Loucy (cell line): ENCODE measurements around the gene LAMA4.

Experiments used
- H2AFZ ChIP-seq: fragments of 200-600 bp; sonication (generic); 2 replicates; pipeline ENCODE4 v1.6.0; 2016; ENCODE audit warnings: antibody characterized with exemption, mild to moderate bottlenecking, low read length, moderate library complexity
- H3F3A ChIP-seq: fragments of 200-600 bp; 2 replicates; pipeline ENCODE4 v1.6.0; 2016; ENCODE audit warnings: antibody characterized with exemption, low read depth, mild to moderate bottlenecking
- H3K27me3 ChIP-seq: fragments of 200-600 bp; sonication (generic); 2 replicates; pipeline ENCODE4 v1.6.1; 2014; ENCODE audit warnings: low read length, mild to moderate bottlenecking; ENCODE audit not compliant: insufficient read depth, poor library complexity, severe bottlenecking
- H3K36me3 ChIP-seq: fragments of 200-600 bp; sonication (generic); 2 replicates; pipeline ENCODE4 v1.6.1; 2016; ENCODE audit warnings: low read length; ENCODE audit not compliant: insufficient read depth
- H3K4me1 ChIP-seq: fragments of 200-600 bp; sonication (generic); 2 replicates; pipeline ENCODE4 v1.5.1; 2014; ENCODE audit warnings: low read length, mild to moderate bottlenecking; ENCODE audit not compliant: insufficient read depth, poor library complexity, severe bottlenecking
- H3K4me2 ChIP-seq: fragments of 200-600 bp; sonication (generic); 2 replicates; pipeline ENCODE4 v1.6.0; 2014; ENCODE audit warnings: antibody characterized with exemption, low read length, low read depth, mild to moderate bottlenecking; ENCODE audit not compliant: poor library complexity, severe bottlenecking
- H3K4me3 ChIP-seq: fragments of 200-600 bp; sonication (generic); 2 replicates; pipeline ENCODE4 v1.5.1; 2014; ENCODE audit warnings: low read length, mild to moderate bottlenecking, mixed read lengths; ENCODE audit not compliant: poor library complexity, severe bottlenecking
- H3K79me2 ChIP-seq: fragments of 200-600 bp; sonication (generic); 2 replicates; pipeline ENCODE4 v1.6.1; 2014; ENCODE audit warnings: low read length; ENCODE audit not compliant: insufficient read depth
- H3K9ac ChIP-seq: fragments of 200-600 bp; sonication (generic); 2 replicates; pipeline ENCODE4 v1.6.0; 2014; ENCODE audit warnings: mild to moderate bottlenecking, low read depth, low read length, moderate library complexity; ENCODE audit not compliant: poor library complexity, severe bottlenecking
- H3K9me2 ChIP-seq: fragments of 200-600 bp; sonication (generic); replicated peaks from 2 replicates; pipeline ENCODE4 v1.6.1; 2016; ENCODE audit warnings: low read depth, low read length, mixed read lengths
- H3K9me3 ChIP-seq: fragments of 200-600 bp; sonication (generic); 2 replicates; pipeline ENCODE4 v1.6.1; 2014; ENCODE audit warnings: mild to moderate bottlenecking, antibody characterized with exemption, low read length, low read depth; ENCODE audit not compliant: insufficient read depth
- H4K20me1 ChIP-seq: fragments of 200-600 bp; sonication (generic); 2 replicates; pipeline ENCODE4 v1.6.0; 2014; ENCODE audit warnings: antibody characterized with exemption, low read length, mild to moderate bottlenecking; ENCODE audit not compliant: insufficient read depth, poor library complexity, severe bottlenecking
- EZH2phosphoT487 ChIP-seq: fragments of 200-600 bp; IDR thresholded peaks from 2 replicates; pipeline ENCODE4 v1.6.1; 2018; ENCODE audit warnings: antibody characterized with exemption, mild to moderate bottlenecking, moderate library complexity, borderline replicate concordance
- TF ChIP-seq, protein P1 (sequence below): fragments of 200-600 bp; sonication (generic); conservative IDR thresholded peaks from 2 replicates; pipeline ENCODE4 v1.5.1; 2014; ENCODE audit warnings: mild to moderate bottlenecking, antibody characterized with exemption, low read length

Gene LAMA4

GRCh38 chr6:112235956-112236355, 18.4 kb downstream of the LAMA4 start:
- Histone ChIP-seq H3K4me2 (no peak overlapping the region), H3K9ac (no peak overlapping the region), H4K20me1 (no peaks in the 10 kb centered on the region), H3K4me1 (peaks cover 32% of the 10 kb centered on the region), H2AFZ (no peak overlapping the region), H3K9me2 (no peaks in the 10 kb centered on the region), H3K9me3 (no peaks in the 10 kb centered on the region), H3K4me3 (no peak overlapping the region), H3K27me3 (peaks cover 42% of the 10 kb centered on the region), H3K79me2 (no peaks in the 10 kb centered on the region), H3F3A (no peaks in the 10 kb centered on the region), H3K36me3 (no peaks in the 10 kb centered on the region)
- no peak for TF ChIP-seq EZH2phosphoT487
- TF ChIP-seq, protein P1, sequence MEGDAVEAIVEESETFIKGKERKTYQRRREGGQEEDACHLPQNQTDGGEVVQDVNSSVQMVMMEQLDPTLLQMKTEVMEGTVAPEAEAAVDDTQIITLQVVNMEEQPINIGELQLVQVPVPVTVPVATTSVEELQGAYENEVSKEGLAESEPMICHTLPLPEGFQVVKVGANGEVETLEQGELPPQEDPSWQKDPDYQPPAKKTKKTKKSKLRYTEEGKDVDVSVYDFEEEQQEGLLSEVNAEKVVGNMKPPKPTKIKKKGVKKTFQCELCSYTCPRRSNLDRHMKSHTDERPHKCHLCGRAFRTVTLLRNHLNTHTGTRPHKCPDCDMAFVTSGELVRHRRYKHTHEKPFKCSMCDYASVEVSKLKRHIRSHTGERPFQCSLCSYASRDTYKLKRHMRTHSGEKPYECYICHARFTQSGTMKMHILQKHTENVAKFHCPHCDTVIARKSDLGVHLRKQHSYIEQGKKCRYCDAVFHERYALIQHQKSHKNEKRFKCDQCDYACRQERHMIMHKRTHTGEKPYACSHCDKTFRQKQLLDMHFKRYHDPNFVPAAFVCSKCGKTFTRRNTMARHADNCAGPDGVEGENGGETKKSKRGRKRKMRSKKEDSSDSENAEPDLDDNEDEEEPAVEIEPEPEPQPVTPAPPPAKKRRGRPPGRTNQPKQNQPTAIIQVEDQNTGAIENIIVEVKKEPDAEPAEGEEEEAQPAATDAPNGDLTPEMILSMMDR = no peak

DNA sequence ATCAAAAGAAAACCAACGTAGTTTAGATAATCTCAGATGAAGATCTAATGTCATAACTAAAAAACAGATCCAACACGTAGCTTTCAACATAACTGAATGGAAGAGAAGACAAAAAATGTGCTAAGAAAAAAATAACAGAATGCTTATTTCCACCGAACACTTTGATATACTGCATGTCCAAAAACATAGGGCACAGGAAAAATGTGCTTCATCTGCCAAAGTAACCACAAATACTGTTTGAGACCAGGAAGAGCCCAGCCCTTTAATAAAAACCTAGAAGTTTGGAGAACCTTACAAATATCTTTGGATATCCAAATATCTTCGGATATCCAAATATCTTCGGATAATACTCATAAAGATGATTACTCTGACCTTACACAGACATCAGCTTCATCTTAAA, 19.8 kb downstream of the LAMA4 start:
- Histone ChIP-seq H4K20me1 (no peaks in the 10 kb centered on the region), H3K4me2 (no peak overlapping the region), H3K4me1 (peaks cover 33% of the 10 kb centered on the region), H3K36me3 (no peaks in the 10 kb centered on the region), H3K9ac (no peak overlapping the region), H3K27me3 (peaks cover 54% of the 10 kb centered on the region), H3K9me2 (no peaks in the 10 kb centered on the region), H3K4me3 (no peak overlapping the region), H3F3A (no peaks in the 10 kb centered on the region), H3K9me3 (no peaks in the 10 kb centered on the region), H2AFZ (no peak overlapping the region), H3K79me2 (no peaks in the 10 kb centered on the region)
- TF ChIP-seq, protein P1 = no peak
- no peak for TF ChIP-seq EZH2phosphoT487

- no peak overlapping the region for H3K4me2 ChIP-seq
- H3K9me3 ChIP-seq = no peaks in the 10 kb centered on the region
- H3K79me2 ChIP-seq = no peaks in the 10 kb centered on the region
- H3K4me3 ChIP-seq = no peak overlapping the region
- peaks cover 61% of the 10 kb centered on the region for H3K27me3 ChIP-seq
- no peaks in the 10 kb centered on the region for H3K9me2 ChIP-seq
- no peaks in the 10 kb centered on the region for H3F3A ChIP-seq
- H3K36me3 ChIP-seq = no peaks in the 10 kb centered on the region
- TF ChIP-seq, protein P1 = no peak
- no peak for TF ChIP-seq EZH2phosphoT487
- no peak overlapping the region for H2AFZ ChIP-seq
- H3K9ac ChIP-seq = no peak overlapping the region
- H4K20me1 ChIP-seq = no peaks in the 10 kb centered on the region
- H3K4me1 ChIP-seq = peaks cover 33% of the 10 kb centered on the region
These were observed 20.5 kb downstream of the LAMA4 start for GRCh38 chr6:112233847-112234246.
